Measurements from ENCODE around the gene TAS2R38.

The TAS2R38 gene

GRCh38 chr7:141975806-141976523 is 2.4 kb upstream of the TAS2R38 start:
- peak; percentile 82 for DNase-seq

DNA sequence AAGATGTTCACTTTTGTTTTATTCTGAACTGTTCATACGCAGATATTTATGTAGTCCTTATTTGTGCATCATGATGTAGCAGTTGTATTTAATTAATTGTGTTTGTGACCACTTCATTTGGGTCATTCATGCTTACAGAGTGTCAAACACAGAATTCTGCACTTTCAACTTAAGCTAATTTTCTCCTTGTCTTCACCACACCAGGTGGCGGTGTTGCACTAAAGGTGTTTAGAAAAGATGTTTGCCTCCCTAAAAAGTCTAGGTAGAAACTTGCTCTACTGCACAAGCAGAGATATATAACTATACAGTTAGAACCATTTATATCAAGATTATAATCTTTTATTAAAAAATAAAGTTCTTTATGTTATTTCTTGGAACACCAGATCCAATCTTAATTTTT is 1.3 kb upstream of the TAS2R38 start:
- DNase-seq: no peak

GRCh38 chr7:141960687-141961422 is 12.7 kb downstream of the TAS2R38 start:
- DNase-seq: no peak

GRCh38 chr7:141956084-141956483 is 17.5 kb downstream of the TAS2R38 start:
- DNase-seq: no peak

- DNase-seq: no peak
These were observed 19.2 kb downstream of the TAS2R38 start for GRCh38 chr7:141954334-141954733.

GRCh38 chr7:141952461-141952860 is 21.1 kb downstream of the TAS2R38 start:
- DNase-seq: no peak

DNA sequence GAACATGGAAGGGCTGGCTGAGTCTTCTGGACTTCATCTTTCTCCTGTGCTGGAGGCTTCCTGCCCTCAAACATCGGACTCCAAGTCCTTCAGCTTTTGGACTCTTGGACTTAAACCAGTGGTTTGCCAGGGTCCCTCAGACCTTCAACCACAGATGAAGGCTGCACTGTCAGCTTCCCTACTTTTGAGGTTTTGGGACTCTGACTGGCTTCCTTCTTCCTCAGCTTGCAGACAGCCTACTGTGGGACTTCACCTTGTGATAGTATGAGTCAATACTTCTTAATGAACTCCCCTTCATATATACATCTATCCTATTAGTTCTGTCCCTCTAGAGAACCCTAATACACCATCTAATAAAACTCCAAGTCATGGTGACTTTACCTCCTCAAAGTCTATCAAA is 22.8 kb downstream of the TAS2R38 start:
- DNase-seq: no peak

DNA sequence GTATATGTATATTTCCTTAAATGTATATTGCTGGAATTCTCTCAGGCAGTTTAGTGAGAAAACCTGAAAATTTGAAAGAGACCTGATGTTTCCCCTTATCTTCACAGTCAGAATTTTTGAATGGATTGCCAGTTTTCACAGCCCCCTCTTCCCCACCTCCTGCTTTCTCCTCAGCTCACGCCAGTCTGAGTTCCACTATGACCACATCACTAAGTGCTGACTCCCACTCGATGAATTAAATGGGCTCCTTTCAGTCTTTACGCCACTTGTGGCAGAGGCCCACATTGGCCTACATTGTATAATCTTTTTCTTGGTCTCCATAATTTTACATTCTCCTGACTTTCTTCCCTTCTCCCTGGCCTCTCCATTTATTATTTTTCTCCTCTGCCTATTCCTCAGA is 23.7 kb downstream of the TAS2R38 start:
- DNase-seq: no peak

DNA sequence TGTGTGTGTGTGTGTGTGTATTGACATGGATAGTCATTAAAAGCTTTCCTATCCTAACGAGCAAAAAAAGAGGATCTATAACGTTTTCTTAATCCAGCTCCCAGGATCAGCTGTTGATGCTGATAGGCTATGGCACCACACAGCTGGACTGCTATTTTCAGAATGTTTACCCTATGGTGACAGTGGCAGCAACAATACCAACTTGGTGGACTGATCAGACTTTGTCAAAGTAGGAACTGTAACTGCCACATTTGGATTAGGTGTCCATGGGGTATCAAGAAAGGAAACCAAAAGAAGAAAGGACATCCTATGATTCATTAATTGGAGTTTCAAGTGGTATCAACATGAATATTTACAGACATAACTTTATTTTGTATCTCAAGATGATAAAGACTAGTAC is 24.1 kb downstream of the TAS2R38 start:
- DNase-seq: no peak

GRCh38 chr7:141949021-141949420 is 24.6 kb downstream of the TAS2R38 start:
- DNase-seq: no peak

GRCh38 chr7:141946796-141947195 is 26.8 kb downstream of the TAS2R38 start, which contains the start of gene CLEC5A:
Gene CLEC5A (minus strand): TSS chr7:141946974. CDS start chr7:141946292, 682 bp downstream.
- no peak for DNase-seq

DNA sequence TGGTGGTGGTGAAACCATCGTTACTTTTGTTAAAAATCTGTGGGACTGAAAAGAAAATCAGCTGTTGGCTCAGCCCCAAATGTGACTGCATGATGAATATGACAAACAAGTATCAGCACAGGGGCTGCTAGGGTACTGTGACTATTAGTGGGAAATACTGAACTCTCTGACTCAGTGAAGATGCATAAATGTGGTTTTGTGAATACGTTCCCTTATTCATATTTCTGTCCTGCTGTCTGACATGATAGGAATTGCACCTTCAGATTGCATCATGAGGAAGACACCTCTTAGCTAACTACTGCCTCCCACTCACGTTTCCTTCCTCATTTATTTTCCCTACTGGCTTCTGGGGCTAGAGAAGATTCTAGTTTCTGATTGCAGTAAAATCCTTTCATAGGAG is 28.2 kb downstream of the TAS2R38 start:
- no peak for DNase-seq

DNA sequence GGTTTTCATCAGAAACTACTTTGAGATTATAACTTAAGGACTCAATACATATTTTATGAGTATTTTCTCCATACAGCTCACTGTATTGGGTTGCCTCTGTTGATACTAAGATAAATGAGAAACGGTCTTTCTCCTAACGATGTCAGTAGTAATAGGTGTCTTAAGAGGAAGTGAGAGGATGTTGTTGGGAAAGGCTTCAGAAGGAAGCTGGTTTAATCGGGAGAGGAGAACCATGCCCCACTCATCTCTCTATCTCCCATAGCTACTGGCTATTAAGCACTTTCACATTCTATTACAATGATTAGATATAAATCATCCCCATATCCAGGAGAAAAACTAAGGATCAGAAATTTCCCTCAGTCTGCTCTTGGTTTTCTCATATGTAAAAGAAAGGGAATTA is 28.8 kb downstream of the TAS2R38 start:
- no peak for DNase-seq

DNA sequence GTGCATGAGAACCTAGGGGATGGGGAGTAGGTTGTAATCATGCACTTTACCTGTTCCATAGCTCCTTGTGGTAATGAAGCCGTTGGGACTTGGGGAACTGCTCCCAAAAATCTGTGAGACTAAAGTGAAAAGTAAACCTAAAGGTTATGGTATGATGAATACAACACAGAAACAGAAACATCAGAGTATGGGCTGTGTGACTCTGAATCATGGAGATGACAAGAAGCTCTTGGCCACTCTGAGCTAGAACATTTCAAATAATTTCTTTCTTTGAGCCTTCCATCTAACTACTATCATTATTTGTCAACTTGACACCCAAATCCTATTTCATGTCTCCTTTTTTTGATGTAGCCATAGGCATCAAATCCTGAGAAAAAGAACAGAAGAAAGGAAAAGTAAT is 29.7 kb downstream of the TAS2R38 start:
- no peak for DNase-seq

- DNase-seq: no peak
These were observed 32.5 kb downstream of the TAS2R38 start for GRCh38 chr7:141941075-141941474.

DNA sequence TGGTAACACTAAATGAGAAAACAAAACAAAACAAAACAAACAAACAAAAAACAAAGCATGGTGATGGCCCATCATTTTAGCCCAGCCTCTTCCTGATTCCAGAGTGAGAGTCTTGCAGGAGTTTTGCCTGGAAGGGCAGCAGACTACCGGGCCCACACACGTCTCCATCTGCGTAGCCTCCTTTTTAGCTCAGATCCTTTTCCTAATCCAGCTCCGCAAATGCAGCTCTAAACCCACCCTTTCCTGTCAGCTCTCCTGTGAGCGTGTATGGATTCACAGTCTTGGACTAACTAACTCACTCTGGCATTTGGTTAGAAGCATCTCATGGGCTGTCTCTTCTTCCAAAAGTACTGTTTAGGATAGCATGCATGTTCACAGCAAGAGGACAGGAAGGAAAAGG is 43.4 kb downstream of the TAS2R38 start:
- DNase-seq: no peak

DNA sequence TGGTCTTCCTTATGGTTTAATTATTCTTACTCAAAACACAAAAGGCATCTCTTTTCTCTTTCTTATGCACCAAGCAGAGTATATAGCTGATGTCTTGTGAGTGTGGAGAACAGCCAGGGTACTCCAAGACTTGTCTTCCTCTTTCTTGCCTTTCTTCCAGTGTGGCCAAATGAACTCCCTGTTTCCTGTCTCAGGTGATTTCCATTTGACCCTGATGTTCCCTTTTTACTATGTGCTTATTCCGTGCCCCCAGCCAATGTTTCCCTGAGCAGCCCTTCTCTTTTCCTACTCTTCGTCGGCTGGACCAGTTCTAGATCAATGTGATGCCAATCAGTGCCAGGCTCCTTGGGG is 44.8 kb downstream of the TAS2R38 start:
- DNase-seq: no peak

GRCh38 chr7:141928146-141928844 is 45.3 kb downstream of the TAS2R38 start:
- no peak for DNase-seq
